Stimulated activated CD8-positive, alpha-beta memory T cell treated with anti-CD3 and anti-CD28 coated beads, Interleukin-15, amount 100 ng/mL, for 4 hours (primary cell): ENCODE measurements around the gene CAPZA1.

Source experiments
- DNase-seq, 2 donors: peaks; one replicate each; pipeline ENCODE4 v3.0.0-alpha.2; 2020; ENCODE audit warnings: low read depth in 2 of 2

Gene CAPZA1

GRCh38 chr1:112701227-112702066 is 81.8 kb downstream of the CAPZA1 start:
- no peak for DNase-seq

DNA sequence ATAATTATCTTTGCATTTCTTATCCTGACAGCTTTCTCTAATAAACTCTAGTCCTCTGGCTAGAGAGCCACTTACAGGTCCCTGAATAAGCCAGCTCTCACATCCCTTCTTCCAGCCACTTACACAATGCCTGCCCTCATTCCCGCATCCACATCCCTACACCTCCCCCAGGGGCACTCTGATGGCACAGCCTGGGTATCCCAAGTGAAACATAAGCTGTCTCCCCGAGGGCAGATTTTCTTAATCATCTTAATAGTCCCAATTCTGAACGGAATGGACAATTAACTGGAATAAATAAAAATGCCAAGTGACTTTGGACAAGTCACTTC is 82.4 kb downstream of the CAPZA1 start:
- no peak for DNase-seq

DNA sequence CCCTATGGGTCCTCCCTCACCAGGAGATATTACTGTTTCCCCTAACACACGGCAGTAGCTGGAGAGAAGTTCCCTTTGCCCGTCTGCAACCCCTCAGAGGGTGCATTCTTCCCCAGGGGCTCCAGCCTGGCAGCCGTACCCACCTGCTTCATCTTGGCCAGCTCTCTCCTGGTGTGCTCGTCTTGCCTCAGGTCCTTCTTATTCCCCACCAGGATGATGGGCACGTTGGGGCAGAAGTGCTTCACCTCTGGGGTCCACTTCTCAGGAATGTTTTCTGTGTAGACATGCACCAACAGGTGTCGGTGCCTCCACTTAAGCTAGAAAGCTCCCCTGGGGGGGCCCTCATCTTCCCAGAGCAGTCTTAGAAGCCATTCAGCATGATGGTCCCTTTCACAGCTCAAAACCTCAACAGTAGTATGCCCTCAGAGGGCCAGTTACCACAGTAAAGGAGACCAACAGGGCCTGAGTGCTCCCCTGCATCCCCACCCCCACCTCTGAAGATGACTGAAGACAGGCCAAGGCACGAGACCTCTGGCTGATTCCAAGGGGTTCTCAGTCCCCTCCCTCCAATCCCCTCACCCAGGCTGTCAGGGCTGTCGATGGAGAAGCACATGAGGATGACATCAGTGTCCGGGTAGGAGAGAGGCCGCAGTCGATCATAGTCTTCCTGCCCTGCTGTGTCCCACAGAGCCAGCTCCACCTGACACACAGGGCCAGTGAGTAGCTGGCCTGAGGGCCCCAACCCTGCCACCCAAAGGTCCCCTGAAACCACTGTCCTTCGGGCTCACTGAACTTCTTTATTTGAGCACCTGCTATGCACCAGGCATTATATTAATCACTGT is 83.0 kb downstream of the CAPZA1 start:
- DNase-seq, result no peak

- DNase-seq, result no peak
Measured at GRCh38 chr1:112703706-112704105, 84.1 kb downstream of the CAPZA1 start.

DNA sequence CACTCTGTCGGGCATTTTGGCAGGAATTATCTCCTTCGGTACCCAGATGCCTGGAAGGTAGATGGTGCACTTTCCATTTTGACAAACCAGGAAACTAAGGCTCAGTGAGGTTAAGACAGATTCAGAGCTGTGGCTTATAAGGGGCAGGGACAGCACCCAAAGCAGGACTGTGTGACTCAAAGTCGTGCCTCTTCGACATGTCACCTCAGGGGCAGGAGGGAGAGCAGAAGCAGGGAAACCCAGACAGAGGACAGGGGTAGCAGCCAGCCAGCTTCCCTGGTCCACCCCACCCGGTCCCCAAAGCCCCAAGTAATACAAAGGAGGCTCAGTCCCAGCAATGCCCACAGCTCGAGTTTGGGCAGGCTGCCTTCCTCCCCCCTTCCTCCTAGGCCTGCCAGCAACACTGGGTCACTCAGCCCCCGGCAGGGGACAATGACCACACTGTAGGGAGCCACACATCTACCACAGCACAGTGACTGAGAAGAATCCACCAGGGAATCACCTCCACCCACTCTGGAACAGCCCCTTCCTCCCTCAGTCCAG is 84.8 kb downstream of the CAPZA1 start:
- DNase-seq, result no peak

- DNase-seq, result no peak
Measured at GRCh38 chr1:112704934-112705627, 85.4 kb downstream of the CAPZA1 start.

GRCh38 chr1:112706505-112707220 is 87.0 kb downstream of the CAPZA1 start, which contains the start of gene RHOC:
Gene RHOC (minus strand): TSS chr1:112707127. CDS start chr1:112703799, 3,328 bp downstream.
- no peak for DNase-seq

- DNase-seq, result peak in 1 of 2 donors; percentile 50
Measured at GRCh38 chr1:112707221-112708001, 87.8 kb downstream of the CAPZA1 start.

DNA sequence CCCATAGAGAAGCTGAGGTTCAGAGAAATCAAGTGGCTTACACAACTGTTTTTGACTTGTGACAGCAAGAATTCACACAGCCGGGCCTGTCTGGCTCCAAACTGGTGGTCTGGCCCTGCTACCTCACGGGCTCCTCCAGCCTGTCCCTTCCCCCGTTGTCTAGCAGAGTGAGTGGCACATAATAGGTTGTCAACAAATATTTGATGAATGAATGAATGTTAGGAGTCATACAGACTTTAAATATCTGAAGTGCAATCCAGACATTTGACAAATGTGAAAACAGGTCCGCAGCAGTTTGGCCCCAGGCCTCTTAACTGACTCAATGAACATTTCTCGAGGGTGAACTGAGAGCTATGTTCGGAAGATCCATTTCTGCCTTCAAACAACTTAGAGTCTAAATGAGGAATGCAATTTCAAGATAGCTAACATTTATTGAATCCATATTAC is 88.4 kb downstream of the CAPZA1 start:
- no peak for DNase-seq

GRCh38 chr1:112708489-112708888 is 88.9 kb downstream of the CAPZA1 start:
- DNase-seq, result no peak

GRCh38 chr1:112710159-112710558 is 90.5 kb downstream of the CAPZA1 start:
- DNase-seq, result no peak

DNA sequence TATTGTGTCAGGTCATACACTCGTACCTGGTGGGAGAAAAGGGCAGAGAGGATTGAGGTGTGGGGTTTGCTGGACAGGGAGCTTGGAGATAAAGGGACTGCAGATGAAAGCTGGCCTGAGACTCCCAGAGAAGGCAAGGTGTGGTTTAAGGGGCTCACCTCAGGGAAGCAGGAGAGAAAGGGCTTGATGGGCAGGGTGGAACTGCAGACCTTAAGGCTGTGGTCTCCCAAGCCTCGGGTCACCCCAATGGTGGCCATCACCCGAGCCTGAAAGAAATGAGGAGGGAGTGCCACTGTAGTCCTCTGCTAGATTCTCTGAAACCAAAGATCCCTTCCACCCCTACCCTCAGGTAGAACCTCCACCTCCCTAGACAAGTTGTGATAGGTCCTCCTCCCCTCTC is 91.0 kb downstream of the CAPZA1 start:
- DNase-seq, result no peak

GRCh38 chr1:112711041-112711440 is 91.4 kb downstream of the CAPZA1 start:
- no peak for DNase-seq

- no peak for DNase-seq
Measured at GRCh38 chr1:112711670-112712069, 92.0 kb downstream of the CAPZA1 start.

GRCh38 chr1:112712191-112712590 is 92.6 kb downstream of the CAPZA1 start:
- no peak for DNase-seq

DNA sequence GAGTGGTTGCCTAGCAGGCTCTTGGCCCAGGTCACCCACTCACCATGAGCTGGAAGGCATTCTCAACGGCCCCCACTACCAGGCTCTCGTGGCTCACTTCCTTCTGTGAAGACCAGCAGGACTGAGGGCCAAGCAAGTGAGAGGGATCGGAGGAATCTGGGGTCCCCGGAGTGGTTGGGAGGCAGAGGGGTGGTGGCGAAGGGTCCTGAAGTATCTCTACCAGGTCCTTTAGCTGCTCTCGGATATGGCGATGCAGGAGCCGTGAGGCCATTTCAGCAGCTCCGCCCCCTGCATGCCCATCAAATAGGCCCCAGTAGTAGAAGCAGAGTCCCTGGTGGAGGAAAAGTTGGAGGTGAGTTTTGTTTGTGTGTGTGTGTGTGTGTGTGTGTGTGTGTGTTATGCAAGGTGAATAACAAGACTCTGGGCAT is 93.1 kb downstream of the CAPZA1 start:
- DNase-seq, result no peak

GRCh38 chr1:112713466-112714312 is 94.1 kb downstream of the CAPZA1 start:
- no peak for DNase-seq

GRCh38 chr1:112714313-112715263 is 95.0 kb downstream of the CAPZA1 start:
- DNase-seq, result no peak
